DMS79 treated with DMSO at 0.1 percent for 48 hours (cell line): Measurements from ENCODE around the gene MICU1.
A peak's percentile ranks its signal among the peaks of the same experiment; 100 is the strongest.
"Not testable (repeated sequence)": the region's sequence is repeated elsewhere in the genome, so short reads cannot be mapped to it uniquely, and the experiment has no call there.

Experiments
- DNase-seq: peaks from one replicate; lab custom pipeline; 2025; lab: John Stamatoyannopoulos, UW

The MICU1 gene

DNA sequence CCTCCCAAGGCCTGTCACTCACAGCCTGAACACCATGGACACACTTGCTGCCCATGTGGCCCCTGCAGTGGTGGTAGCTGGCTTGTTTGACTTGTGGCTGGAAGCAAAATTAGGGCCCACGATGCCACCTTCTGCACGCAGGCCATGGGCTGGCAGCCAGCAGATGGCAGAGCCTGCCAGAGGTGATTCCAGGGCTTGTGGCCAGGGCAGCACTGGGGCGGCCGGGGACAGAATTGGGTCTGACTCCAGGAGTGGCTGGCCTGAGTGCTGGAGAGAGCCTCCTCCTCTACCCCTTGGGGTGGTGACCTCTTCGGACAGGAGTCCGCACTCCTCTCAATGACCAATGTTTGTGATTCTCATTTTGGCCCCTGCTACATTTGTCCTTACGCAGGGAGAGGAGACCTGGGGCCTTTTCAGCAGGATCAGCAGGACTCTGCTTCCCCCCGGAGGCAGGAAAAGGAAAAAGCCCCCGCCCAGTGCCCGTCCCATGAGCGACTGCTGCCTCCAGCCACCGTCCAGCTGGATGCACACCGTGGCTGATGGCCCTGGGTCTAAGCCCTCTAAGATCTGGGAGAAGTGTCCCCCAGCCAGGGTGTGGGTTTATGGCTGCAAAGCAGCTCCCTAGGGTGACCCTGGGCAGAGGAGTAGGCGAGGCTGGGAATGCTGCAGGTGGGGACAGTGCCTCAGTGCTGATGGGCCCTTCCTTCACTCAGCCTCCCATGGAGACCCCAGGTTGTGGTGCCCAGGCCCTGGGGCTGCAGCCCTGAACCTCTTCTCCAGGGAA, 297.6 kb downstream of the MICU1 start:
- peak; percentile 36 for DNase-seq

- DNase-seq = not testable (repeated sequence)
Observed at GRCh38 chr10:72326665-72327603, 298.9 kb downstream of the MICU1 start.

- DNase-seq = peak; percentile 79
Observed at GRCh38 chr10:72325243-72326175, 300.4 kb downstream of the MICU1 start.

DNA sequence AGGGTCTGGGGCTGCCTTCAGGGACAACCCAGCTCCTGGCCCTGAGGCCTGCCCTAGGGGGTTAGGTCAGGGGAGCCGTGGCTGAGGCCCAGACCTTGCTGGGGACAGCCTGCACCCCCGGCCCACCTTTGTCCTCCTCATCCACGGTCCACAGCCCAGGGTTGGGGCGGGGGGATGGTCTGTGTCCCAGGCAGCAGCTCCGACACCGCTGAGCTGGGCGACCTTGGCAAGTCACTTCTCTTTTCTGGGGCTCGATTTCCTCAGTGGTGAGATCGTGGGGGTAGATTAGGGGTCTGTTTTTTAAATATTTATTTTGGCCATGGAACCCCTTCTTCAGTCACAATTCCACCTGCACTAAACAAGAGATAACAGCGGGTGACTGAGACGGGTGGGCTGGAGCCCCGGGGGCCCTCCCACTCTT, 302.1 kb downstream of the MICU1 start:
- DNase-seq = no peak

DNA sequence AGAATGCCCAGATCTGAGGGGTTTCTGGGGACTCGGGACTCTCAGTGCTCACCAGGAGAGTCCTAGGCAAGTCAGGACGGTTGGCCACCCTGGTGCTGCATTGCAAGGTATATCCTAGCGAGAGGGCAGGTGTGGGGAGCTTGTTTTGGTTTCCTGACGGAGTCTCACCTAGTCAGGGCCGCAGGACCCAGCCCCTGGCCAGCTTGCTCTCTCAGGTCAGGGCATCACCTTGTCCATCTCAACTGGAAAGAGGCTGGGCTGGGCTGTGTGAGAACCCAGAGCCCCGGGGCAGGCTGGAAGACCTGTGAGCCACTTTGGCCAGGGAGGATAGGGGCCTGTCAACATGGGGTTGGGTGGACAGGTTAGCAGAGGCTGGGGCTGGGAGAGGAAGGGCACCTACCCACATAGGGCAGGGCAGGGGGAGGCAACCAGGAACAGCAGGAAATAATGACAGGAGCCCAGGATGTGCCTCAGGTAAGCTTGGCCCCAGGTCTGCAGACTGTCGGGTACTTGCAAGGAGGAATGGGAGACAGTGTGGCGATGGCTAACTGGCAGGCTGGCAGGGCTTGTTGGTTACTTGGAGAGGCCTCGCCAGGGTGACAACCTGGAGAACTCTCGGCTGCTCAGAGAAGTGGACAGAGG, 302.6 kb downstream of the MICU1 start:
- DNase-seq = no peak

- DNase-seq = no peak
Observed at GRCh38 chr10:72322280-72323058, 303.4 kb downstream of the MICU1 start.

DNA sequence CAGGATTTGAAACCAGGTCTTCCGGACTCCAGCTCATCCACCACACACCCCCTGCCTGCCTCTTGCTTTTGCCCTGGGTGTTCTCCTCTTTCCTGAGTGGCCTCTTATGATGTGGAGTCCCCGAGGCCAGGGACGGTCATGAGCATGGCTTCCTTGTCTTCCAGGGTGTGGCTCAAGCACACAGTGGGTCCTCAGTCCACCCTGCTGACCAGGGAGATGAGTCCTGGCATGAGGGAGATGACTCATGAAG, 303.9 kb downstream of the MICU1 start:
- no peak for DNase-seq

DNA sequence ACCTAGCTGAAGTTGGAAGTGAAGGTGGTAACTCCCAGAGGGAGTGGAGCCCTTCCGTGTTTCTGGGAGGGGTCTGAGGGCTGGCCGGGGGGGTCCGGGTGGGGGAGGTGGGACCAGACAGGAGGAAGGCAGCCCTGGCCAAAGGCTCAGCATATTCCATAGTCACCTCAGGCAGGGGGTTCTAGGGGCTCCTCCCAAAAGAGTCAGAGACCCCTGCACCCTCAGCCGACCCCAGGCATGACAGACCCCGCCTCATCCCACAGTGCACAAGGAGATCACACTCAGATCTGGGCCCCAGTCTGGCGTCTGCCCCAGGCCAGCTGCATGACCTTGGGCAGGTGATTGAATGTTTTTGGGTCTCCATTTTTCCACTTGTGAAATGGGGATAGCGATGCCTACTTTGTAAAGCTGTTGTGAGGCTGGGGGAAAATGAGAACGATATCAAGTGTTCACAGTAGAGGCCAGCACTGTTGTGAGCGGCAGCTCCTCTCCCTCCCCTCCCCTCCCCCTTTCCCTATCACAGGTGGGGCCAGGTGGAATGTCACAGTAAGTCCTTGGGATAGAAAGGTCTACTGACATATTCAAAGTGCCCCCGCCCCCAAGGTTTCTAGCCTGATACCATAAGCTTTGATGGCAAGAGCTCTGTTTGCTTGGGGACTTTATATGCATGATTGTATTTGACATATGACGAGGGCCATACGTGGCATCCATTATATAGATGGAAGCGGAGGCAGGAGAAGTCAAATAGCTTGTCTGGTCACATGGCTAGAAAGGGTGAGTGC, 304.4 kb downstream of the MICU1 start:
- no peak for DNase-seq

DNA sequence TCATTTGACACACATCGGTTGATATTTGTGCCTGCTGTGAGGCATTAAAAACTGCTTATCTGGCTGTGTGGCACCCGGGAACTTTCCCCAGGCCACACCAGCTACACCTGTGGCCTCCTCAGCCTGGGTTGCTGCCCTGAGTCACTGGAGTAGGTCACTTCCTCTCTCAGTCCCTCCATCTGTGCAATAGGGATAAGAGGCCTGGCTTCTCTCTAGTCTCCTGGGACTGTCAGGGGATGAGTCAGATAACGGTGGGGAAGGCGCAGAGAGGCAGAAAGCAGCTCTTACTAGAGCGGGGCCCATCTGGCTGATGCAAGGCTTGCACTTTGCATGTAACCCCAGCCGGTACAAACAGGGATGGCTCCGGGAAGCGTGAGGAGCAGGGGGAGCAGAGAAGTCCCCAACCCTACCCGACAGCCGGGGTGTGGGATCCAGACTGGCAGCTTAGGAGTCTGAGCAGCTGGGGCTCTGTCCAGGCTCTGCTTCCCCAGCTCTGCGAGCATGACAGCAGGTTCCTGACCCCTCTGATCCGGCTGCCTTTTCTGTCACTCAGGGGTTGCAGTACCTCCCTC, 305.1 kb downstream of the MICU1 start:
- DNase-seq = peak; percentile 17

GRCh38 chr10:72319416-72320254, 306.2 kb downstream of the MICU1 start:
- DNase-seq = peak; percentile 55

DNA sequence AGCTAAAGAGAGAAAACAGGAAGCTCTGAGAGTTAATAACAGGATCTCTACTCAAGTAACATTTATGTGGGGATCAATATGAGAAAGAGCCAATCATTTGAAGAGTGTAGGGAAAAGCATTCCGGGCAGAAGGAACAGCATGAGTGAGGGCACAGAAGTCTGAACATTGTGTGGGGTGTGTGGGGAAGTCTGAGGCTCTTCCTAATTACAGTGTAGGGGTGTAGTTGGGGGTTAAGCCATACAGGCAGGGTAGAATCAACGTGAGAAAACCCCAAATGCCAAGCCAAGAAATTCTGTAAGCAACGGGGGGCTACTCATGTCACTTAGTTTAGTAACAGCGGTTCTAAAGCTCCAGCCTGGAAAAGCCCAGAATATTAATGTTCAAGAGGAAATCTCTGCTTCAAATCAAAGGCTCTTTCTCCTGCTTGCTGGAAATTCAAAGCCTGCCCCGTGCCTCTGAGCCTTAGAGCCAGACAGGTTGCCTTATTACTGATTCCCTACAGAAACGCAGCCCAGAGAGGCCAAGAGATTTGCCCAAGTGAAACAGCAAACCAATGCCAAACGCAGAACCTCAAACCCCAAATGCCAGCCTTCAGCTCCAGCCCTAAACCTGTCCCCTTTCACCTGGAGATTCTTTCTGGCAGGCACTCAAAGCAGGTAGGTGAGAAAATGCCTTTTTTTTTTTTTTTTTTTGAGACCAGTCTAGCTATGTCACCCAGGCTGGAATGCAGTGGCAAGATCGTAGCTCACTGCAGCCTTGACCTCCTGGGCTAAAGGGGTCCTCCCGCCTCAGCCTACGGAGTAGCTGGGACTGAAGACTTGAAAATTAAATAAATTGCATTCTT, 307.2 kb downstream of the MICU1 start:
- no peak for DNase-seq
